SK-MEL-5 (cell line): ENCODE results near the gene ZNF610. TPM values are rescaled to one million over a fixed set of nuclear protein-coding genes. Genes with fewer than 3 reads are reported as not detected.
"Not testable (repeated sequence)": the region's sequence is repeated elsewhere in the genome, so short reads cannot be mapped to it uniquely, and the experiment has no call there.

ENCODE experiments used
- DNase-seq: peaks from one replicate; pipeline ENCODE4 v3.0.0-alpha.2; 2016; ENCODE audit warnings: low read depth, low spot score
- in situ Hi-C: cut with HindIII; loops from 2 replicates; pipeline ENCODE4 v1.10.0; 2016; ENCODE audit warnings: low sequenced_read_pairs, high pct_unique_total_duplicates, low pct_unique_long_range_greater_than_20kb
- polyA plus RNA-seq, 2 experiments: library from polyadenylated mRNA; depleted of rRNA; stranded (reverse); fragments of >200 nt; gene quantifications; 2 replicates each; pipeline ENCODE4 v1.2.3, GENCODE V29; 2015
- total RNA-seq: library from RNA; depleted of rRNA; stranded (reverse); fragments of >200 nt; shearing (Covaris generic); gene quantifications from 2 replicates; pipeline ENCODE4 v1.2.3, GENCODE V29; 2014; rRNA removed

The ZNF610 gene
- total RNA-seq = 2.2 and 3.2 TPM in 2 replicates
- polyA plus RNA-seq (2015; cell fraction: cytosol; rRNA removed) = 1.4 and 2.1 TPM in 2 replicates
- polyA plus RNA-seq (2015; cell fraction: nucleus; rRNA removed) = 0.72 and 3.5 TPM in 2 replicates

DNA sequence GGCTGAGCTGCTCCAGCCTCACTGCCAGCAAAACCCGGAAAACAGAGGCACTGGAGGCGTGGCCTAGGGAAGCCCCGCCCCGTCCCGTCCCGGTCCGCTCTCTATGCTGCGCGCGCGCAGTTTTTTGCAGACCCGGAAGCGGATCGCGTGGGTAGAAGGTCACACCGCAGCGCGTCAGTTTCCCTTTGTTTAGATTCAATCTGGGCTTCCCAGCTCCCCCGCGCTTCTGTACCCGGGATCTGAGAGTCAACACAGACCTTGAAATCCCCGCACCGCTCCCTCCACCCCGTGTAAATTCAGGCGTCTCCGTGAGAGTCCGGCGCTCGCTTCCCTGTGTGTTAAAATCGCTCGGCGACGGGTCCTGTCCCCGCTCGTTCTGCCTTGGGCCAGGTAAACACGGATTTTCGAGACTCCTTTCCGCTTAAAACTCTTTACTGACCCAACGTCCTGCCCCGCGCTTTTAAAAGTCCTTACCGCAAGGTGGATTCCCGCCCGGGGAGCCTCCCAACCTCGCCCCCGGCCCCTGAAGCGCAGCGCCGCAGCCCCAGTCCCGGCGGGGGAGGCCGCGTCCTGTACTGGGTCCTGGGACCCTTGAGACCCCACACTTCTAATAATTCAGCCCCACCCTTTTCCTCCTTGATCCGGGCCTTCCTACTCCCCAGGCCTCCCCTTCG is at the start of gene ZNF610:
Gene ZNF610, plus strand, starts transcription at position 127 of the 674 bp plus-strand sequence. CDS start 12,930 bp downstream, outside the sequence.
- DNase-seq = peak; percentile 84
- in situ Hi-C loops = no loop called here

DNA sequence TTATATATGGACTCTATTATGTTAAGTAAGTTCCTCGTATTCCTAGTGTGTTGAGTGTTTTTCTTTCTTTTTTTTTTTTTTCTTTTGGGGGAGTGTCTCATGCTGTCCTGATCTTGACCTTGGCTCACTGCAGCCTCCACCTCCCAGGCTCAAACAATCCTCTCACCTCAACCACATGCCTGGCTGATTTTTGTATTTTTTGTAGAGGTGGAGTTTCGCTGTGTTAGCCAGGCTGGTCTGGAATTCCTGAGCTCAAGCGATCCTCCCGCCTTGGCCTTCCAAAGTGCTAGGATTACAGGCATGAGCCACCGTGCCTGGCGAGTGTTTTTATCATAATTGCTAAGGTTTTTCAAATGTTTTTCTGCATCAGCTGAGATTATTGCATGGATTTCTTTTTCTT is 49.8 kb upstream of the ZNF610 start:
- in situ Hi-C loops = no loop called here
- DNase-seq = no peak

DNA sequence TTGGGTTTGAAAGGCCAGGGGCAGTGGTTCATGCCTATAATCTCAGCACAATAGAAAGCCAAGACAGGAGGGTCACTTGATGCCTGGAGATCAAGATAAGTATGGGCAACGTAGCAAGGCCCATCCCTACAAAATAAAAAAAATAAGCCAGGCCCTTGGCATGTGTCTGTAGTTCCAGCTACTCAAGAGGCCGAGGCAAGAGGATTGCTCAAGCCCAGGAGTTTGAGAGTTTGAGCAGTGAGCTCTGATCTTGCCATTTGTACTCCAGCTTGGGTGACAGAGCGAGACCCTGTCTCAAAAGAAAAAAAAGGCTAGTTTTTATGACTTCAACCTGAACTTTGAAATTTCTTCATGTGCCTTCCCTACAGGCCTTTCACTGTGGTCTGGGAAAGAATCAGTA is 44.3 kb upstream of the ZNF610 start:
- no peak for DNase-seq
- in situ Hi-C loops = no loop called here

DNA sequence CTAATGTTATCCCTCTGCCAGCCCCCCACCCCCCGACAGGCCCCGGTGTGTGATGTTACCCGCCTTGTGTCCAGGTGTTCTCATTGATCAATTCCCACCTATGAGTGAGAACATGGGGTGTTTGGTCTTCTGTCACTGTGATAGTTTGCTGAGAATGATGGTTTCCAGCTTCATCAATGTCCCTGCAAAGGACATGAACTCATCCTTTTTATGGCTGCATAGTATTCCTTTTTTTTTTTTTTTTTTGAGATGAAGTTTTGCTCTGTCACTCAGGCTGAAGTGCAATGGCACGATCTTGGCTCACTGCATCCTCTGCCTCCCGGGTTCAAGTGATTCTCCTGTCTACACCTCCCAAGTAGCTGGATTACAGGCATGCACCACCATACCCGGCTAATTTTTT is 43.1 kb upstream of the ZNF610 start:
- in situ Hi-C loops, DNase-seq: not testable (repeated sequence)

DNA sequence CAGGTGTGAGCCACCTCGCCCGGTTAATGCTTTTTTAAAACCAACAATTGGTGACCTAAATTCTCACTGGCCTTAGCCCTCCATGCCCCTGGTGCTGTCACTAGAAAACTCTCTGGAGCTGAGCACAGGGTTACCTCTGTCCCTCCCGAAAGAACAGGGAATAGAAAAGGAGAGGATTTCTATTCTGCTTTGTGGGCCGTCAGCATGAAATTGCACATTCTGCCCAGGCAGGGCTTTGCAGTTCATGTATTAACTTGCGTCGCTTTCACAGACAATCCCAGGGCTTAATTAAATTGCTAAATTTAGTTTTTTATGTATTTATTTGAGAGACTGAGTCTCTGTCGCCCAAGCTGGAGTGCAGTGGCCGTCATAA is 39.7 kb upstream of the ZNF610 start:
- in situ Hi-C loops = no loop called here
- no peak for DNase-seq

DNA sequence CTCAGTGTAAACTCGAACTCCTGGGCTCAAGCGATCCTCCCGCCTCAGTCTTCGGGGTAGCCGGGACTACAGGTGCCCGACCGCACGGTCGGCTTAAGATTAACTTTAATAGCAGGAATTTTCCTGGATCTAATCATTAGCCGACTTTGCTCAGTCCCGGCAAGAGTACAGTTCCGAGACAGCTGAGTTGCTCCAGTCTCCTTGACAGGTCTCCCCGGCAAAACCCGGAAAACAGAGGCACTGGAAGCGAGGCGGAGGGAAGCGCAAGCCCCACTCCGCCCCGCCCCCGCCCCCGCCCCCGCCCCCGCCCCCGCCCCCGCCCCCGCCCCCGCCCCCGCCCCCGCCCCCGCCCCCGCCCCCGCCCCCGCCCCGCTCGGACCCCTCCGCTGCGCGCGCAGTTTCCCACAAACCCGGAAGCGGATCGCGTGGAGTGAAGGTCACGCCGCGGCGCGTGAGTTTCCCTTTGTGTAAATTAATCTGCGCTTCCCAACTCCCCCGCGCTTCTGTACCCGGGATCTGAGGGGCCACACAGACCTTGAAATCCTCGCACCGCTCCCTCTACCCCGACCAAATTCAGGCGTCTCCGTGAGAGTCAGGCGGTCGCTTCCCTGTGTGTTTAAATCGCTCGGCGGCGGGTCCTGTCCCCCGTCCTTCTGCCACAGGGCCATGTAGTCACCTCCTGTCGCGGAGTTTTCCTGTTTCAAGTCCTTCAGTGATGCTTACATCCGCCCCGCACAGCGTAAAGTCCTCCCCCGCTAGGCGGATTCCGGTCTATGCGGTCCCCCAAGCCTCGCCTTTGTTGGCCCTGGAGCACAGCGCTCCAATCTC is 39.1 kb upstream of the ZNF610 start, which contains the start of gene ZNF480:
Gene ZNF480, plus strand, starts transcription at position 397 of the 828 bp plus-strand sequence. CDS start 3,244 bp downstream, outside the sequence.
- DNase-seq = peak; percentile 72
- in situ Hi-C loops = no loop called here

DNA sequence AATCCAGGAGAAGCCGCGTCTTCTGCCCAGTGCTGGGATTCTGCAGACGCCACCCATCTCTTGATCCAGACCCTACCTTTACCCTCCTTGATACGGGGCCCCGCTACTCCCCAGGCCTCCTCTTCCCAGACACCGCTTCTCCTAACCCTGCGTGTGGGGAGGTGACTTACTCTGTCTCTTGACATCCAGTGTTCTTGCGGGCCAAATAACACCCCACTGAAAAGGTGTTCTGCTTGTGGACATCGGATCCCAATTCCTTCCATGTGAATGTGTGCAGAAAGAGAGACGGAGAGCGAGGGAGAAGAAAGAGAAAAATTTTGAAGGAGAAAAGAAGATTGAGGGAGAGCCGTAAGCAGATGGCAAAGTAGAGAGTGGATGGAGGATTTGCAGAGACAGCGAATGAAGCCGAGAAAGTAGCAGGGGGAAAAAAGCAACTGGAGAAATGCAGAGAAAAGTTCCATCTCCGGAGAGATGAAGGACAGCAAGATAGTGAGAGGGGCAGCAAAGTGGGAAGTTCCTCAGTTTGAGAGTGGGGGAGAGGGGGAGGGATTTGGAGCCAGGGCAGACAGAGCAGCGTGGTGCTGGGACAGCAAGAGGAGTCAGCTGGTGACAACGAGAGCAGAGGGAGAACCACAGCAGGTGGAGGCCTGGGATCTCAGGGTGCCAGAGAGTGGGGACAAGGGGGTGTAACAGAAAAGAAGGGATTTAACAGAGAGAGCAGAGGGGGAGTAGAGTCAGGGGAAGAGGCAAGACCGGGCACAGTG is 38.3 kb upstream of the ZNF610 start:
- no peak for DNase-seq
- in situ Hi-C loops = no loop called here

DNA sequence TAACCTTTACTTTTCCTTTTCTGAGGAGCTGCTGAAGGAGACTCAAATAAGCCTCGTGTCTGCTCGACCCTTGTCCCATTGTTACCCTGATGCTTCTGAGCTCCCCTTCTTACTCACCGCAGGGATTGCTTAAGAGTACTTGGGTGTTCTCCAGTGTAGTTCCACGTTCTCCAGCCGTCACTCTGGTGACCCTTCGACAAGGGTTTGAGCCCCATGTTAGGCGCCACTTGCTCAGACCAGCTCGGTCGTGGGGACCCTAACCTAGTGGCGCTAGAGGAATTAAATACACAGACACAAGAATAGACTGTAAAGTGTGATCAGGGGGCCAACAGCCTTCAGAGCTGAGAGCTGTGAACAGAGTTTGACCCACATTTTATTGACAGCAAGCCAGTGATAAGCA is 28.8 kb upstream of the ZNF610 start:
- DNase-seq = no peak
- in situ Hi-C loops = no loop called here

DNA sequence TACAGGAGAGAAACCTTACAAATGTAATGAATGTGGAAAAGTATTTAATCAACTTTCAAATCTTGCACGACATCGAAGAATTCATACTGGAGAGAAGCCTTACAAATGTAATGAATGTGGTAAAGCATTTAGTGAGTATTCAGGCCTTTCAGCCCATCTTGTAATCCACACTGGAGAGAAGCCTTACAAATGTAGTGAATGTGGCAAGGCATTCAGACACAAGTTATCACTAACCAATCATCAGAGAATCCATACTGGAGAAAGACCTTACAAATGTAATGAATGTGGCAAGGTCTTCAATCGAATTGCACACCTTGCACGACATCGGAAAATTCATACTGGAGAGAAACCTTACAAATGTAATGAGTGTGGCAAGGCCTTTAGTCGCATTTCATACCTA is 13.6 kb upstream of the ZNF610 start:
- in situ Hi-C loops = no loop called here
- no peak for DNase-seq

DNA sequence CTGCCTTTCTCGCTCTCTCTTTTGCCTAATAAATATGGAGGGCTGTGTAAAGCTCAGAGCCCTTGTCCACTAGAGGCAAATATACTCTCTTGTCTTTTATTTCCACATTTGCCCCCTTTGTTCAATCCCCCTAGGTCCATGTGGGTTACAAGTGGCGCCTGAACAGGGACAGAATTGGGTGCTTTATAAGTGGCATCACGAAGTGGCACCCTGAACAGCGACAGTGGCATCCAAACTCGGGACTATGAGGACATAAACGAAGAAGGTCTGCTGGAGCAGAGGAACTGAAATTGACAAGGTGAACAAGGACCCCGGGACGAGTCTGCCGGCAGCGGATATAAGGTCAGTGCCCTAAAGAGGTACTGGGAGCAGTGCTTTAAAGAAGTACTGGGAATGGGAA is 4.3 kb upstream of the ZNF610 start:
- in situ Hi-C loops = no loop called here
- DNase-seq = no peak

DNA sequence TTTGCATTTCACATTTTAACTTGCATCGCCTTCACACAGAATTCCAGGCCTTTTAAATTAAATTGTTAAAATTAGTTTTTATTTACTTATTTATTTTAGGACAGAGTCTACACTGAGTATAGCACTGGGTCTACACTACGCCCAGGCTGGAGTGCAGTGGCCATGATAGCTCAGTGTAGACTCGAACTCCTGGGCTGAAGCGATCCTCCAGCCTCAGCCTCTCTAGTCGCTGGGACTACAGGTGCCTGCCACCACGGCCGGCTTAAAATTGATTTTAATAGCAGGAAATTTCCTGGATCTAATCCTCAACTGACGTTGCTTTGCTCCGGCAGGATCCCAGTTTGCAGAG is 301 bp upstream of the ZNF610 start:
- in situ Hi-C loops = no loop called here

DNA sequence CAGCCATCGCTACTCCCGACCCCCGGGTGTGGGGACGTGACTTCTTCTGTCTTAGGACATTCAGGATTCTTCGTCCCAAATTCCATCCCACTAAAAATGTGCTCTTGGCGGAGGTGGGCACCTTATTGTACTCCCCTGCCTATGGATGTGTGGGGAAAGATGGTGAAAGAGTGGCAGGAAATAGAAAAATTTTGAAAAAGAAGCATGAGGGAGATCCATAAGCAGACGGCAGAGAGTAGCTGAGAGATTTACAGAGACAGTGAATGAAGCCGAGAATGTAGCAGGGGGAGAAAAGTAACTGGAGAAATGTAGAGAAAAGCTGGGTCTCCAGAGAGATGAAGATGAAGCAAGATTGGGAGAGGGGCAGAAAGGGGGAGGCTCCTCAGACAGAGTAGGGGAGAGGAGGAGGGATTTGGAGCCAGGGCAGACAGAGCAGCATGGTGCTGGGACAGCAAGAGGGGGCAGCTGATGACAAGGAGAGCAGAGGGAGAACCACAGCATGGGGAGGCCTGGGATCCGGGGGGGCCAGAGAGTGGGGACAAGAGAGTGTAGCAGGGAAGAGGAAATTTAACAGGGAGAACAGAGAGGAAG is 843 bp downstream of the ZNF610 start:
- in situ Hi-C loops = no loop called here
- no peak for DNase-seq

More for the DNA sequence above, 301 bp upstream of the ZNF610 start:
- DNase-seq = no peak

DNA sequence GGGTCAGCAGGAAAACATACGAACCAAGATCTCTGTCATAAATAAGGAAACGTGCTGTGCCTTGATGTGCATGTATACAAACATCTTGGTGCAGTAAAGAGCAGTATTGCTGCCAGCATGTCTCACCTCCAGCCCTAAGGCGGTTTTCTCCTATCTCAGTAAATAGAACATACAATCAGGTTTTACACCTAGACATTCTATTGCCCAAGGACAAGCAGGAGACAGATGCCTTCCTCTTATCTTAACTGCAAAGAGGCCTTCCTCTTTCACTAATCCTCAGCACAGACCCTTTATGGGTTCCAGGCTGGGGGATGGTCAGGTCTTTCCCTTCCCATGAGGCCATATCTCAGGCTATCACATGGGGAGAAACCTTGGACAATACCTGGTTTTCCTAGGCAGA is 3.0 kb downstream of the ZNF610 start:
- in situ Hi-C loops, DNase-seq: not testable (repeated sequence)

DNA sequence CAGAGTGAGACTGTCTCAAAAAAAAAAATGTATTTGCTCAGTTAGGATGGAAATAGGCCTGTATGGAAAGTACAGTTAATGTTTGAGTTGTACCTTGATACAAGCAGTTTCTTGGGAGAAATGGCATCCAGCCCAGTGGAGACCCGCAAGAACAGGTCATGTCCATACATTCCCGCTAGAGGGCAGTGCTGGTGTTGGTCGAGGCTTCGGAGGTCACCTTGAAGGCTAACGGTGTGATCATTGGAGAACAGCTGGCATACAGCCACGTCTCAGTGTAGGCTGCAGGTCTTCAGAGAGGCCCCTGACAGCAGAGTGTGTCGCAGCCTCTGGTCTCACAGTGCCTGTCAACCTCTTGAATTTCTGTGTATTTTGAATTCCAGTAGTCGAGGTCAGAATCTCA is 7.5 kb downstream of the ZNF610 start:
- in situ Hi-C loops = no loop called here
- peak; percentile 50 for DNase-seq

DNA sequence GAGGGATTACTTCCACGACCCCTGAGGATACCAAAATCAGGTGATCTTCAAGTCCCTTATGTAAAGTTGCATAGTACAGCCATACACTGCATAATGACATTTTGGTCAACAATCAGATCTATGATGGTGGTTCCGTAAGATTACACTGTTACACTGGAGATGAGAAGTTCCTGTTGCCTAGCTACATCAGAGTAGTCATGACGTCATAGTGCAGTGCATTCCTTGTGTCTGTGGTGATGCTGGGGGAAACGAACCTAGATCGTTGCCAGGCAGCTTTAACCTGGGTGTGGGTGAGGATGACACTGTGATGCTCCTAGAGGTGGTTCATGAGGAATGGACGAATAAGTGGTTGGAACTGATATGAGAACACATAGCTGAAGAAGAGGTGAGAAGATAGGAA is 9.1 kb downstream of the ZNF610 start:
- in situ Hi-C loops = no loop called here
- no peak for DNase-seq

DNA sequence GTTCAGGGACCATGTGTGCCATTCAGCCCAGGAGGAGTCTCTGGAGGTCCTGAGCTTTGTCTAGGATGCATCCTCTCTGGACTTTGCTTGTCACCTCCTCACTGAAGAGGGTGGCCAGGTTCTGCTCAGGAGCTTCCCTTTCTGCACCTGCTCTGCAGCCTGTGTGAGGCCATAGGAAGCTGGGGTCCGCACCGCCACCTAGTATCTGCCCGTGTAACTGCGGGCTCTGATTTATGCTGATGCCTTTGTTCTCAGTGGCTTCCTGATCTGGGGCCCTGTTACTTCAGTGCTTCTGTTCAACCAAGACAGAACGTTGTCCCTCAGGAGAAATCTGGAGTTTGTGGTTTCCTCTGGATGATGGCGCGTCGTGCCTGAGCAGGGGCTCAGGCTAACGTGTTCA is 15.5 kb downstream of the ZNF610 start:
- in situ Hi-C loops = no loop called here
- no peak for DNase-seq

DNA sequence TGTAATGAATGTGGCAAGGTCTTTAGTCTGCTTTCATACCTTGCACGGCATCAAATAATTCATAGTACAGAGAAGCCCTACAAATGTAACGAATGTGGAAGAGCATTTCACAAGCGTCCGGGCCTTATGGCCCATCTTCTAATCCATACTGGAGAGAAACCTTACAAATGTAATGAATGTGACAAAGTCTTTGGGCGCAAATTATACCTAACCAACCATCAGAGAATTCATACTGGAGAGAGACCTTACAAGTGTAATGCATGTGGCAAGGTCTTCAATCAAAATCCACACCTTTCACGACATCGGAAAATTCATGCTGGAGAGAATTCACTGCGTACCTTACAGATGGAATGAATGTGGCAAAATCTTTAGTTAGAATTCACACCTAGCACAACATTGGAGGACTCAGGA is 30.4 kb downstream of the ZNF610 start:
- no peak for DNase-seq
- in situ Hi-C loops = no loop called here
